ENCODE data around the gene FMO3. TPM values are rescaled to one million over a fixed set of nuclear protein-coding genes. Genes with fewer than 3 reads are reported as not detected.

The FMO3 gene
- polyA plus RNA-seq, 1 donor (not counting 4 experiments of a cell fraction or from before 2014, with no cell fraction given): not detected

- Histone ChIP-seq H3K4me3 (ENCODE audit: control insufficient read depth in 2 of 3, extremely low read depth in 1 of 3, insufficient read depth in 2 of 3, low read depth in 1 of 3, low read length in 3 of 3) (no peak overlapping the region), H4K20me1 (ENCODE audit: control insufficient read depth, extremely low read depth, insufficient read depth, low read length) (no peaks in the 10 kb centered on the region), H3K9me1 (ENCODE audit: control insufficient read depth, extremely low read depth, insufficient read depth, low read length) (no peaks in the 10 kb centered on the region), H3K9me3 (ENCODE audit: control insufficient read depth, low read depth, low read length) (no peaks in the 10 kb centered on the region), H3K27me3 (ENCODE audit: control insufficient read depth, extremely low read depth, insufficient read depth, low read length) (no peaks in the 10 kb centered on the region), H3K4me2 (ENCODE audit: control insufficient read depth, extremely low read depth, insufficient read depth, low read depth, low read length) (no peak overlapping the region), H3K9ac (ENCODE audit: control insufficient read depth, extremely low read depth, insufficient read depth, low read length) (no peak overlapping the region), H3K79me2 (ENCODE audit: control insufficient read depth, insufficient read depth, low read length) (no peaks in the 10 kb centered on the region), H2AFZ (ENCODE audit: control insufficient read depth, low read length) (no peak overlapping the region), H3K36me3 (ENCODE audit: control insufficient read depth in 2 of 2, extremely low read depth in 1 of 2, insufficient read depth in 2 of 2, low read length in 2 of 2) (no peaks in the 10 kb centered on the region), H3K27ac (ENCODE audit: control insufficient read depth, insufficient read depth, low read length) (no peak overlapping the region), H3K4me1 (ENCODE audit: control insufficient read depth, extremely low read depth, insufficient read depth, low read length) (no peaks in the 10 kb centered on the region)
- FAIRE-seq (no peak), DNase-seq (ENCODE audit: low read depth, low spot score) (no peak)
- dilution Hi-C loops (cut with MboI; ENCODE audit: extremely low pct_ligation_motif_present, low sequenced_read_pairs): no loop called here
- TF ChIP-seq CTCF (optimal IDR thresholded peaks at IDR 0.05 in 1 of 3, IDR thresholded peaks at IDR 0.05 in 1 of 3, conservative IDR thresholded peaks at IDR 0.05 in 1 of 3; ENCODE audit: extremely low read depth in 1 of 3, insufficient read depth in 2 of 3, low read length in 3 of 3) (no peak), EZH2 (IDR thresholded peaks at IDR 0.05; ENCODE audit: low read length) (no peak)
These were observed 69.5 kb downstream of the FMO3 start for GRCh38 chr1:171160211-171160610.

GRCh38 chr1:171160639-171161354, 70.1 kb downstream of the FMO3 start:
- no peaks in the 10 kb centered on the region for H3K36me3 ChIP-seq (ENCODE audit: control insufficient read depth in 2 of 2, extremely low read depth in 1 of 2, insufficient read depth in 2 of 2, low read length in 2 of 2)
- no peak for DNase-seq (ENCODE audit: low read depth, low spot score)
- peaks cover 2% of the 10 kb centered on the region for H3K4me1 ChIP-seq (ENCODE audit: control insufficient read depth, extremely low read depth, insufficient read depth, low read length)
- no peak overlapping the region for H3K4me2 ChIP-seq (ENCODE audit: control insufficient read depth, extremely low read depth, insufficient read depth, low read depth, low read length)
- no peaks in the 10 kb centered on the region for H3K79me2 ChIP-seq (ENCODE audit: control insufficient read depth, insufficient read depth, low read length)
- H3K9ac ChIP-seq (ENCODE audit: control insufficient read depth, extremely low read depth, insufficient read depth, low read length): no peak overlapping the region
- H4K20me1 ChIP-seq (ENCODE audit: control insufficient read depth, extremely low read depth, insufficient read depth, low read length): no peaks in the 10 kb centered on the region
- H3K9me1 ChIP-seq (ENCODE audit: control insufficient read depth, extremely low read depth, insufficient read depth, low read length): no peaks in the 10 kb centered on the region
- TF ChIP-seq EZH2 (IDR thresholded peaks at IDR 0.05; ENCODE audit: low read length): no peak
- TF ChIP-seq CTCF (optimal IDR thresholded peaks at IDR 0.05 in 1 of 3, IDR thresholded peaks at IDR 0.05 in 1 of 3, conservative IDR thresholded peaks at IDR 0.05 in 1 of 3; ENCODE audit: extremely low read depth in 1 of 3, insufficient read depth in 2 of 3, low read length in 3 of 3): no peak
- H3K27me3 ChIP-seq (ENCODE audit: control insufficient read depth, extremely low read depth, insufficient read depth, low read length): no peaks in the 10 kb centered on the region
- no peaks in the 10 kb centered on the region for H3K9me3 ChIP-seq (ENCODE audit: control insufficient read depth, low read depth, low read length)
- FAIRE-seq: no peak
- no peak overlapping the region for H3K27ac ChIP-seq (ENCODE audit: control insufficient read depth, insufficient read depth, low read length)
- dilution Hi-C loops (cut with MboI; ENCODE audit: extremely low pct_ligation_motif_present, low sequenced_read_pairs): no loop called here
- no peak overlapping the region for H3K4me3 ChIP-seq (ENCODE audit: control insufficient read depth in 2 of 3, extremely low read depth in 1 of 3, insufficient read depth in 2 of 3, low read depth in 1 of 3, low read length in 3 of 3)
- no peak overlapping the region for H2AFZ ChIP-seq (ENCODE audit: control insufficient read depth, low read length)

Measured in keratinocyte (primary cell).